Measurements from ENCODE around the gene EDNRB. TPM values are rescaled to one million over a fixed set of nuclear protein-coding genes. Genes with fewer than 3 reads are reported as not detected.

The EDNRB gene
- total RNA-seq, 1 donor from 2014 or later, result not detected

DNA sequence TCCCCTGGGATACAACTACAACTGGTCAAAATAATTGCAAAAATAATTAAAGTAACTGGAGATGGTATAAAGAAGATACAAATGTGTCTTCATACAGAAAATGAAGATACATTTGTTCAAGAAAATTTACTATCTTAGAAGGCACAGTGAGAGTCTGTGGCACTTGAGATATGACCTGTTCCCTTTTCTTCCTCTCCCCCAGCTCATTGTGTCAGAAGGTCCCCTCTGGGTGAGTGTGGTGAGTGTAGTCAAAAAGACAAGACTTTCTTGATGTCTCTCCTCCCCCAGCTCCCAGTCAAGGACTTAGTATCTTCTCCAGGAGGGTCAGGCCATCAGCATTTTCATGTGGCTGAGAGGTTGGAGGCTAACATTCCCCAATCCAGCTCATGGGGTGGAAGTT is 51.7 kb downstream of the EDNRB start:
- Mint-ChIP-seq H3K27ac (ENCODE audit: unreplicated experiment) (no peak overlapping the region), H3K36me3 (ENCODE audit: unreplicated experiment) (no peaks in the 10 kb centered on the region), H3K27me3 (ENCODE audit: unreplicated experiment) (no peaks in the 10 kb centered on the region), H3K9me3 (ENCODE audit: unreplicated experiment) (peaks cover 18% of the 10 kb centered on the region), H3K4me3 (ENCODE audit: unreplicated experiment) (no peak overlapping the region), H3K4me1 (ENCODE audit: unreplicated experiment) (no peaks in the 10 kb centered on the region)
- DNase-seq (ENCODE audit: extremely low spot score, unreplicated experiment), result no peak
- TF ChIP-seq, protein P1, sequence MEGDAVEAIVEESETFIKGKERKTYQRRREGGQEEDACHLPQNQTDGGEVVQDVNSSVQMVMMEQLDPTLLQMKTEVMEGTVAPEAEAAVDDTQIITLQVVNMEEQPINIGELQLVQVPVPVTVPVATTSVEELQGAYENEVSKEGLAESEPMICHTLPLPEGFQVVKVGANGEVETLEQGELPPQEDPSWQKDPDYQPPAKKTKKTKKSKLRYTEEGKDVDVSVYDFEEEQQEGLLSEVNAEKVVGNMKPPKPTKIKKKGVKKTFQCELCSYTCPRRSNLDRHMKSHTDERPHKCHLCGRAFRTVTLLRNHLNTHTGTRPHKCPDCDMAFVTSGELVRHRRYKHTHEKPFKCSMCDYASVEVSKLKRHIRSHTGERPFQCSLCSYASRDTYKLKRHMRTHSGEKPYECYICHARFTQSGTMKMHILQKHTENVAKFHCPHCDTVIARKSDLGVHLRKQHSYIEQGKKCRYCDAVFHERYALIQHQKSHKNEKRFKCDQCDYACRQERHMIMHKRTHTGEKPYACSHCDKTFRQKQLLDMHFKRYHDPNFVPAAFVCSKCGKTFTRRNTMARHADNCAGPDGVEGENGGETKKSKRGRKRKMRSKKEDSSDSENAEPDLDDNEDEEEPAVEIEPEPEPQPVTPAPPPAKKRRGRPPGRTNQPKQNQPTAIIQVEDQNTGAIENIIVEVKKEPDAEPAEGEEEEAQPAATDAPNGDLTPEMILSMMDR (IDR thresholded peaks at IDR 0.05), result no peak

DNA sequence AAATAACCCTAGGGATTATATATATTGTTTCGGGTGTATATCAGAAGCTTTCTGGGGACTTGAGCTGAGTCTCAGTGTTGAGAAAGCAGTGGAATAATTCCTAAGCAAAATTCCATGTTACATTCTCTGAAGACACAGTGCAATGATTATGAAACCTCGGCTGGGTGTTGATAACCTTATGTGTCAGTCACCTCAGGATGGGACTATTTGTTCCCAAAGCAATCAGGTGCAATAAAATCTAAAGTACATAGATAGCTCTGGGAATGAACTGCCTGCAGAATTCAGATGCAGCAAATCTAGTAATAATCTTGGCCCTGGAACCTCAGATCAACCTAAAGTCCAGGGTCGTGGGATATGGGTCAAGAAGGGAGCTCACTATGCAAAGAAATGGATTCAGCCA is 53.0 kb downstream of the EDNRB start:
- H3K36me3 Mint-ChIP-seq (ENCODE audit: unreplicated experiment), result no peaks in the 10 kb centered on the region
- TF ChIP-seq, protein P1 (IDR thresholded peaks at IDR 0.05), result no peak

DNA sequence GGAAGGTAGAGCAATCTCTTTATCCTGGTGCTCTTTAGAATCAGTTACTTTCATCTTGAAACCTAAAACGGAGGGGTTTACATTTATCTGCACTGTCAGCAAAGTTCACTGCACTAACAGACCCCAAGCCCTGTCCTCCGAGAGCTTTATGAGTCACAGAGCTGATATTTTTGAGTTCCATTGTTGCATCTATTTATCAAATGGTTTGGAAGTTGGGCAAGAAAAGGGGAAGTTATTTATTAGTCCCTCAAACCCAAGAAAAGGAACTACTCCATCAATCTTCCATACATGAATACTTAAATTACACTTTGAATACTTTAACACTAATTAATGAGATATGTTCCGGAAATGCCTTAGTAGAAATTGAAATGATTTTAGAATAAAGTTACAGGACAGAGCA is 55.5 kb downstream of the EDNRB start:
- no peaks in the 10 kb centered on the region for H3K4me1 Mint-ChIP-seq (ENCODE audit: unreplicated experiment)
- DNase-seq (ENCODE audit: extremely low spot score, unreplicated experiment), result no peak
- no peaks in the 10 kb centered on the region for H3K36me3 Mint-ChIP-seq (ENCODE audit: unreplicated experiment)
- TF ChIP-seq, protein P1 (IDR thresholded peaks at IDR 0.05), result no peak
- no peaks in the 10 kb centered on the region for H3K27me3 Mint-ChIP-seq (ENCODE audit: unreplicated experiment)
- H3K27ac Mint-ChIP-seq (ENCODE audit: unreplicated experiment), result no peak overlapping the region
- H3K9me3 Mint-ChIP-seq (ENCODE audit: unreplicated experiment), result peaks cover 12% of the 10 kb centered on the region
- no peak overlapping the region for H3K4me3 Mint-ChIP-seq (ENCODE audit: unreplicated experiment)

More for the DNA sequence above, 53.0 kb downstream of the EDNRB start:
- Mint-ChIP-seq H3K4me3 (ENCODE audit: unreplicated experiment) (no peak overlapping the region), H3K9me3 (ENCODE audit: unreplicated experiment) (peaks cover 18% of the 10 kb centered on the region), H3K27me3 (ENCODE audit: unreplicated experiment) (no peaks in the 10 kb centered on the region), H3K27ac (ENCODE audit: unreplicated experiment) (no peak overlapping the region), H3K4me1 (ENCODE audit: unreplicated experiment) (no peaks in the 10 kb centered on the region)
- DNase-seq (ENCODE audit: extremely low spot score, unreplicated experiment), result no peak

DNA sequence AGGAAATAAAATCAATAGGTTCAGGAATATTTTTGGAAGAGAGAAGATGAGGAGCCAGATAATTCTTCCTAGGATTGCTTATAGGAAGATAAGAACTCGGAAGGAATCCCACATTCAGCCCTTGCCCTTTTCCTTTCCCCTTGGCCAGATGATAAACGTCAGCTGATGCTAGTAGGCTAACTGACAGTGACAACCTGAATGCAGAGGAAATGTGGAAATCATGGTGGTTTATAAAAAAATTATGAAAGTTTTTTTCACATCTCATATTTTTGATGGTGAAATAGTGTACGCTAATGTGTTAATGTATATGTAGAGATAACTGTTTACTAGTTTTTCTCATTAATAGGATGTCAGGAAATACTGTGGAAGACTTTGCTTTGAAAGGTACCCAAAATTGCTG is 56.9 kb downstream of the EDNRB start:
- TF ChIP-seq, protein P1 (IDR thresholded peaks at IDR 0.05), result no peak
- no peaks in the 10 kb centered on the region for H3K27me3 Mint-ChIP-seq (ENCODE audit: unreplicated experiment)
- H3K4me1 Mint-ChIP-seq (ENCODE audit: unreplicated experiment), result no peaks in the 10 kb centered on the region
- H3K36me3 Mint-ChIP-seq (ENCODE audit: unreplicated experiment), result no peaks in the 10 kb centered on the region
- H3K27ac Mint-ChIP-seq (ENCODE audit: unreplicated experiment), result no peak overlapping the region
- H3K4me3 Mint-ChIP-seq (ENCODE audit: unreplicated experiment), result no peak overlapping the region
- no peak for DNase-seq (ENCODE audit: extremely low spot score, unreplicated experiment)
- no peaks in the 10 kb centered on the region for H3K9me3 Mint-ChIP-seq (ENCODE audit: unreplicated experiment)

DNA sequence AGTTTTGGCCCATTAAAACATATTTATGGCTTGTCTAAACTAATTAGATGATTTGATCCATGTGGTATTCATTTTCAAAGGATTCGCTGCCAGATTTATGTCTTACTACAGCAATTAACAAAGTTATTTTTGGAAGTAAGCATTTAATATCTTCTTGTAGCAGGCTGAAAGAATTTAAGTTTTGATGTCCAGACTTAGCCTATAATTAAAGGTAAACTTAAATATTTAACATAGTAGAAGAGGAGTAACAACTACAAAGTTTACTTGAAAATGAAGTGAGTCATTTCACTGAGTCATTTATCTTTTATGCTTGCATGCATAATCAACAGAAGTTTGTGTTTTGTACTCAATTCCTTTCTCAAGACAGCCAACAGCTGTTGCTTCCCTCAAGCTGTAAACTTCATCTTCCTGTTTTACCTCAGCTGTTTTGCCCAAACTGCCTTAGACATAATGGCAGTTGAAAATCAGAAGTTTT is 58.1 kb downstream of the EDNRB start:
- Mint-ChIP-seq H3K4me1 (ENCODE audit: unreplicated experiment) (no peaks in the 10 kb centered on the region), H3K4me3 (ENCODE audit: unreplicated experiment) (no peak overlapping the region), H3K9me3 (ENCODE audit: unreplicated experiment) (no peaks in the 10 kb centered on the region), H3K27me3 (ENCODE audit: unreplicated experiment) (no peaks in the 10 kb centered on the region), H3K27ac (ENCODE audit: unreplicated experiment) (no peak overlapping the region), H3K36me3 (ENCODE audit: unreplicated experiment) (no peaks in the 10 kb centered on the region)
- TF ChIP-seq, protein P1 (IDR thresholded peaks at IDR 0.05), result no peak
- no peak for DNase-seq (ENCODE audit: extremely low spot score, unreplicated experiment)
